Peyer's patch (tissue), 4 donors: ENCODE data around the gene SYNE1.

Experiments
- CTCF ChIP-seq, 6 experiments: fragments of 450-650 bp in 4 of 6; fragments of 200-600 bp in 2 of 6; sonication (generic) in 1 of 6; IDR thresholded peaks; one replicate each; pipeline ENCODE4 v1.5.1; 2017 to 2019; ENCODE audit warnings: antibody characterized with exemption in 6 of 6, mild to moderate bottlenecking in 3 of 6, moderate library complexity in 1 of 6
- POLR2A ChIP-seq, 2 donors: fragments of 450-650 bp; IDR thresholded peaks; one replicate each; pipeline ENCODE4 v1.5.1; 2017; ENCODE audit warnings: antibody characterized with exemption in 2 of 2, mild to moderate bottlenecking in 2 of 2, moderate library complexity in 2 of 2

DNA sequence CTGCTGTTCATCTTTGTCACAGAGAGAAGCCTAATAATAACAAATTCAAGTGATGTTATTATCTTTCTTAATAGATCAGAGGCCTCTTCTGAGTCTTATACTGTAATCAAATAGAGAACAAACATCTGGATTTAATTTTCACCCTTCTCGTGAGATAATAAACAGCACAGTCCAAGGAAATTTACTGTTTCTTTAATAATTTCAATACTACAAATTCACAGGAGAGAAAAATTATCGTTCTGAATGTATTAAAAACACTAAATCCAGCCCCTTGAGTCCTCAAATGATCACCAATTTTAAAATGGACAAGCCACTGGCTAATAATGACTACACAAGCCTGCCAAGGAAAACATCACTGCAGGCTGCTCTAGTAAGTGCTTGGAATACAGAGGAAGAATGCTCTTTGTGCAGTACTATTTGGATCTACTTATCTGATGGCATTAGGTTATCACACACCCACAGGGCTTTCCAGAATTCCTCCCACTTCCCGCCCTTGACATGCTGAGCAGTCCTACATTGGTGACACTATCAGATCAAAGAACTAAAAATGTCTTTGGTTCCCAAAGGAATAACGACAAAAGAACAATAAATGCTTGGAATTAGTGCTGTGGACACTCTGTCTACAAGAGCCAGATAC lies 38.1 kb downstream of the SYNE1 start:
- TF ChIP-seq POLR2A (IDR thresholded peaks at IDR 0.05), result no peak
- TF ChIP-seq CTCF (IDR thresholded peaks at IDR 0.05), result no peak
